Peyer's patch (tissue), 4 donors: ENCODE data around the gene PLA2G4C. TPM values are rescaled to one million over a fixed set of nuclear protein-coding genes. Genes with fewer than 3 reads are reported as not detected.
"Not testable (repeated sequence)": the region's sequence is repeated elsewhere in the genome, so short reads cannot be mapped to it uniquely, and the experiment has no call there.

Source experiments
- DNase-seq, 3 donors: peaks; one replicate each; pipeline ENCODE4 v3.0.0-alpha.2; 2017 to 2019
- H3K27ac ChIP-seq, 4 donors: fragments of 200-600 bp; sonication (generic); one replicate each; pipeline ENCODE4 v1.5.1; 2016 to 2019
- H3K27me3 ChIP-seq, 2 donors: fragments of 200-600 bp; sonication (generic); one replicate each; pipeline ENCODE4 v1.5.1; 2019
- H3K36me3 ChIP-seq, 3 donors: fragments of 200-600 bp; sonication (generic); one replicate each; pipeline ENCODE4 v1.5.1; 2016 to 2019
- H3K4me1 ChIP-seq, 4 donors: fragments of 200-600 bp; sonication (generic); one replicate each; pipeline ENCODE4 v1.5.1; 2016 to 2019
- H3K4me3 ChIP-seq, 4 donors: fragments of 200-600 bp; sonication (generic); 1 replicate in 3 of 4; 2 replicates in 1 of 4; pipeline ENCODE4 v1.5.1; 2016 to 2019; ENCODE audit warnings: mild to moderate bottlenecking in 1 of 4
- H3K9me3 ChIP-seq, 4 donors: fragments of 200-600 bp; sonication (generic); one replicate each; pipeline ENCODE4 v1.5.1; 2016 to 2019; ENCODE audit warnings: mild to moderate bottlenecking in 1 of 4
- POLR2A ChIP-seq, 2 donors: fragments of 450-650 bp; IDR thresholded peaks; one replicate each; pipeline ENCODE4 v1.5.1; 2017; ENCODE audit warnings: antibody characterized with exemption in 2 of 2, mild to moderate bottlenecking in 2 of 2, moderate library complexity in 2 of 2
- total RNA-seq, 4 donors: library from RNA; depleted of rRNA; stranded (reverse); fragments of >200 nt; gene quantifications; one replicate each; pipeline ENCODE4 v1.1.0, GENCODE V29; 2016
- TF ChIP-seq, protein P1 (sequence below), 6 experiments: fragments of 450-650 bp in 4 of 6; fragments of 200-600 bp in 2 of 6; sonication (generic) in 1 of 6; IDR thresholded peaks; one replicate each; pipeline ENCODE4 v1.5.1; 2017 to 2019; ENCODE audit warnings: antibody characterized with exemption in 6 of 6, mild to moderate bottlenecking in 3 of 6, moderate library complexity in 1 of 6

The PLA2G4C gene
- total RNA-seq, 4 donors from 2014 or later: 7.6 to 26.9 (median 18.3) TPM

DNA sequence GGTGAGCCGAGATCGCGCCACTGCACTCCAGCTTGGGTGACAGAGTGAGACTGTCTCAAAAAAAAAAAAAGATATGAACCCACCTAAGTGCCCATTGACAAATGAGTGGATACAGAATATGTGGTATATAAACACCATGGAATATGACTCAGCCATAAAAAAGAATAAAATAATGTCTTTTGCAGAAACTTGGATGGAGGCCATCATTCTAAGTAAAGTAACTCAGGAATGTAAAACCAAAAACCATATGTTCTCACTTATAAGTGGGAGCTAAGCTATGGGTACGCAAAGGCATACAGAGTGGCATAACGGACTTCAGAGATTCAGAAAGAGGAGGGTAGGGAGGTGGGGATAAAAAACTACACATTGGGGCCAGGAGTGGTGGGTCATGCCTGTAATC, 29.5 kb downstream of the PLA2G4C start:
- H3K9me3 ChIP-seq: peaks cover 0 to 6% (median 0%) of the 10 kb centered on the region in 4 donors
- DNase-seq: no peak
- no peak overlapping the region for H3K27ac ChIP-seq
- no peaks in the 10 kb centered on the region for H3K36me3 ChIP-seq
- H3K4me1 ChIP-seq: no peaks in the 10 kb centered on the region
- H3K27me3 ChIP-seq: no peaks in the 10 kb centered on the region
- H3K4me3 ChIP-seq: no peak overlapping the region
- no peak for TF ChIP-seq POLR2A (IDR thresholded peaks at IDR 0.05)
- TF ChIP-seq, protein P1, sequence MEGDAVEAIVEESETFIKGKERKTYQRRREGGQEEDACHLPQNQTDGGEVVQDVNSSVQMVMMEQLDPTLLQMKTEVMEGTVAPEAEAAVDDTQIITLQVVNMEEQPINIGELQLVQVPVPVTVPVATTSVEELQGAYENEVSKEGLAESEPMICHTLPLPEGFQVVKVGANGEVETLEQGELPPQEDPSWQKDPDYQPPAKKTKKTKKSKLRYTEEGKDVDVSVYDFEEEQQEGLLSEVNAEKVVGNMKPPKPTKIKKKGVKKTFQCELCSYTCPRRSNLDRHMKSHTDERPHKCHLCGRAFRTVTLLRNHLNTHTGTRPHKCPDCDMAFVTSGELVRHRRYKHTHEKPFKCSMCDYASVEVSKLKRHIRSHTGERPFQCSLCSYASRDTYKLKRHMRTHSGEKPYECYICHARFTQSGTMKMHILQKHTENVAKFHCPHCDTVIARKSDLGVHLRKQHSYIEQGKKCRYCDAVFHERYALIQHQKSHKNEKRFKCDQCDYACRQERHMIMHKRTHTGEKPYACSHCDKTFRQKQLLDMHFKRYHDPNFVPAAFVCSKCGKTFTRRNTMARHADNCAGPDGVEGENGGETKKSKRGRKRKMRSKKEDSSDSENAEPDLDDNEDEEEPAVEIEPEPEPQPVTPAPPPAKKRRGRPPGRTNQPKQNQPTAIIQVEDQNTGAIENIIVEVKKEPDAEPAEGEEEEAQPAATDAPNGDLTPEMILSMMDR (IDR thresholded peaks at IDR 0.05): no peak

DNA sequence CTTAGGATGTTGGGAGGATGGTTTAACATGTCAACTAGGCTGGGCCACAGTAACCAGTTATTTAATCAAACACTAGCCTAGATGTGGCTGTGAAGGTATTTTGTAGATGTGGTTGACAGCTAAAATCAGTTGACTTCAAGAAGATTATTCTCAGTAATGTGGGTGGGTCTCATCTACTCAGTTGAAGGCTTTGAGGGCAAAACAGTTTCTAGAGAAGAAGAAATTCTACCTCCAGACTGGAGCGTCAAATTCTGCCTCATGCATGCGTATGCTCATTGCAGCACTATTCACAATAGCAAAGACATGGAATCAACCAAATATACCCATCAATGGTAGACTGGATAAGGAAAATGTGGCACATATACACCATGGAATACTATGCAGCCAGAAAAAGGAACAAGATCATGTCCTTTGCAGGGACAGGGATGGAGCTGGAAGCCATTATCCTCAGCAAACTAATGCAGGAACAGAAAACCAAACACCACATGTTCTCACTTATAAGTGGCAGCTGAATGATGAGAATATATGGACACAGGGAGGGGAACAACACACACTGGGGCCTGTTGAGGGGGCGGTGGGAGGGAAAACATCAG, 40.3 kb downstream of the PLA2G4C start:
- not testable (repeated sequence) for H3K36me3 ChIP-seq, H3K9me3 ChIP-seq, H3K27me3 ChIP-seq, H3K4me3 ChIP-seq, H3K27ac ChIP-seq, DNase-seq, H3K4me1 ChIP-seq

DNA sequence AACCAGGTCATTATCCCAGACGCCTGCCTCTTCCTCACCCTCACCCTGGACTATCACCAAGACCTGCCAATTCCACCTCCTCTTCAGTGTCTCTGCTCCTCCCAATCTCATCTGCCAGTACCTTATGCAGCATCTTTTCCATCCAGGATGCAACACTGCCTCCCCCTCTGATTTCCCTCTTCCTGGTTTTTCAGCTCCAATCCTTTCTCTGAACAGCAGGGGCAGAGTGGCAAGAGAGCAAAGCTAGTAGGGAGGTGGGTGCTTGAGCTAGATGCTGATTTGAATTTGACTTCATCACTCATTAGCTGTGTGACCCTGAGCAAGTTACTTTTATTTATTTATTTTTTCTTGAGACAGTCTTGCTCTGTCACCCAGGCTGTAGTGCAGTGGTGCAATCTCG, 41.2 kb downstream of the PLA2G4C start:
- Histone ChIP-seq H3K36me3 (no peaks in the 10 kb centered on the region), H3K27ac (no peak overlapping the region), H3K27me3 (no peaks in the 10 kb centered on the region), H3K4me1 (no peaks in the 10 kb centered on the region), H3K9me3 (no peaks in the 10 kb centered on the region), H3K4me3 (no peak overlapping the region)
- DNase-seq: no peak
- no peak for TF ChIP-seq POLR2A (IDR thresholded peaks at IDR 0.05)
- TF ChIP-seq, protein P1 (IDR thresholded peaks at IDR 0.05): no peak

DNA sequence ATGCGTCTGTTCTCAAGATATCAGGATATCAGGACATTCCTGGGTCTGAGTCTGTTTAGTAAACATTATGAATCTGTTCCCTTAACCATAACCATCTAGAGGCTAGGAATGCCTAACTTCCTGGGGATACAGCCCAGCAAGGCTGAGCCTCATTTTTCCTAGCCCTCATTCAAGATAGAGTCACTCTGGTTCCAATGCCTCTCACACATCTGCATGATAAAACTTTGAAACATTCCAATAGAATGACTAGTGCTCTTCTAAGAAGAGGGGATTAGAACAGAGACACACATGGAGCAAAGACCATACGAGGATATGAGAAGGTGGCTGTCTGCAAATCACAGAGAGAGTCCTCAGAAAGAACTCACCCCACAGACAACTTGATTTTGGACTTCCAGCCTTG, 46.1 kb downstream of the PLA2G4C start:
- TF ChIP-seq, protein P1 (IDR thresholded peaks at IDR 0.05): no peak
- TF ChIP-seq POLR2A (IDR thresholded peaks at IDR 0.05): no peak
- H3K4me3 ChIP-seq: no peak overlapping the region
- no peaks in the 10 kb centered on the region for H3K36me3 ChIP-seq
- no peak for DNase-seq
- no peak overlapping the region for H3K27ac ChIP-seq
- no peaks in the 10 kb centered on the region for H3K27me3 ChIP-seq
- no peaks in the 10 kb centered on the region for H3K9me3 ChIP-seq
- H3K4me1 ChIP-seq: no peaks in the 10 kb centered on the region

DNA sequence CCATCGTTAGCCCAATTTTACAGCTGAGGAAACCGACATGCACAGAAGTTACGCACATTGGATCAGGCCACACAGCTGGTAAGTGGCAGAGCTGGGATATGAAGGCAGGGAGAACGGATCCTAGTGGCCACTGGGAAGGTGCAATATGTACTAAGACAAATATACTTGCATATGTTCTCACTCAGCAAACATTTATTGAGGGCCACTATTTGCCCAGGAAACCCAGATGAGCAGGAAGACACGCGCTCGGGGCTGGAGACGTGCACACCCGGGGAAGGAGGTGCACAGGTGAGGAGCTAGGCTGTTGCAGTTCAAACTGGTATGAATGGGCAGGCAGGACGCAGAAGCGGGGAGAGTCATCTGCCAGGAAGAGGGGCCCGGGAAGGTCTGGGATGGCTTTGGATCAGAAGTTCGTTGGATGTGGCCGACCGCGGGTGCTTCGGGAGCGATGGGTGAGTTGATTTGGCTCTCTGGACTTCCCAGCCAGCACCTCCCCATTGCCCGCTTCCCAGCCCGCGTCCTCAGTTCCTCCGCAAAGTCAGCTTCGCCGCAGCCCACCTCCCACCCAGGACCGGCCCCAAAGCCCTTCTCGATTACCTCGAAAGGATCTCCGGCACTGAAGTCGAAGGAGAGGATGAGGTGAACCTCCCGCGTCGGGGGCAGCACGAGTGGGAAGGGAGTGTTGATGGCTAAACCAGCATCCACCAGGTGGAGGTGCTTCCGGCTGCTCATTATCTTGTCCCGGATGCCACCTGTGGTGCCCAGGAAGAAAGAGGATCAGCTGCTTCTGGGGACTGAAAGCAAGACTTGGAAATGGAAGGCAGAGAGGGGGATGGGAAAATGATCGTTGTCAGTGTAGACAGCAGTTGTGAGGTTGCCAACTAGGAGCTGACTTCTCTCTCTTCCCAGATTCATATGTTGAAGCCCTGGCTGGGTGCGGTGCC, 48.9 kb downstream of the PLA2G4C start:
- Histone ChIP-seq H3K9me3 (no peaks in the 10 kb centered on the region), H3K27me3 (no peaks in the 10 kb centered on the region), H3K4me3 (no peak overlapping the region), H3K36me3 (no peaks in the 10 kb centered on the region), H3K4me1 (no peaks in the 10 kb centered on the region), H3K27ac (no peak overlapping the region)
- no peak for DNase-seq
- TF ChIP-seq POLR2A (IDR thresholded peaks at IDR 0.05): no peak
- TF ChIP-seq, protein P1 (IDR thresholded peaks at IDR 0.05): no peak

DNA sequence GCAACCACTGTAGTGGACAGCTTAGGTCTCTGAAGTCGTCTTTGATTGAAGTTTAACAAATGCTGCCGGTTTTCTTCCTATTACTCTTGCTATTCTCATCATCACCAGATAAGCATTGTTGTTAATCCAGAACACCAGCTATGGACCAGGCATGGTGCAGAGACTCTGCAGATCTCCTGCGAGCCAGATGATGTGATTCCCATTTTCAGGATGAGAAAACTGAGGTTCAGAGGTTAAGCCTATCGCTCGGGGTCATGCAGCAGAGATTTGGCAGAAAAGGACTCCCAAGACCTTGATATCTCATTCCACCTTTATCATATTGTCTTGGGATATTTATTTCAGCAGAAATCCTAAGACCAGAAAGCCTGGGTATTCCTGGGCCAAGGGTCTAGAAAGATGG, 50.2 kb downstream of the PLA2G4C start:
- no peak overlapping the region for H3K27ac ChIP-seq
- no peak for TF ChIP-seq POLR2A (IDR thresholded peaks at IDR 0.05)
- TF ChIP-seq, protein P1 (IDR thresholded peaks at IDR 0.05): no peak
- H3K4me1 ChIP-seq: no peaks in the 10 kb centered on the region
- no peak overlapping the region for H3K4me3 ChIP-seq
- DNase-seq: no peak
- H3K36me3 ChIP-seq: no peaks in the 10 kb centered on the region
- H3K27me3 ChIP-seq: no peaks in the 10 kb centered on the region
- H3K9me3 ChIP-seq: no peaks in the 10 kb centered on the region
